ENCODE measurements around the gene TC2N.
"Not testable (repeated sequence)": the region's sequence is repeated elsewhere in the genome, so short reads cannot be mapped to it uniquely, and the experiment has no call there.

TC2N gene

GRCh38 chr14:91867316-91867988, at the start of gene TC2N:
Gene TC2N, minus strand, starts transcription at chr14:91867536. Its CDS starts 53,767 bp downstream, at chr14:91813769.
- DNase-seq (ENCODE audit: low read depth) = peak; percentile 21

GRCh38 chr14:91912035-91912434, 44.7 kb upstream of the TC2N start:
- no peak for DNase-seq (ENCODE audit: low read depth)

- DNase-seq (ENCODE audit: low read depth) = peak; percentile 20
Measured at GRCh38 chr14:91911474-91912032, 44.2 kb upstream of the TC2N start.

- no peak for DNase-seq (ENCODE audit: low read depth)
Measured at GRCh38 chr14:91910196-91910595, 42.9 kb upstream of the TC2N start.

- DNase-seq (ENCODE audit: low read depth) = no peak
Measured at GRCh38 chr14:91906374-91906773, 39.0 kb upstream of the TC2N start.

GRCh38 chr14:91904956-91905645, 37.8 kb upstream of the TC2N start:
- no peak for DNase-seq (ENCODE audit: low read depth)

- no peak for DNase-seq (ENCODE audit: low read depth)
Measured at GRCh38 chr14:91904483-91904882, 37.1 kb upstream of the TC2N start.

- no peak for DNase-seq (ENCODE audit: low read depth)
Measured at GRCh38 chr14:91903070-91903469, 35.7 kb upstream of the TC2N start.

- no peak for DNase-seq (ENCODE audit: low read depth)
Measured at GRCh38 chr14:91902336-91902735, 35.0 kb upstream of the TC2N start.

- DNase-seq (ENCODE audit: low read depth) = no peak
Measured at GRCh38 chr14:91901449-91902226, 34.3 kb upstream of the TC2N start.

GRCh38 chr14:91899806-91900205, 32.5 kb upstream of the TC2N start:
- no peak for DNase-seq (ENCODE audit: low read depth)

- DNase-seq (ENCODE audit: low read depth) = no peak
Measured at GRCh38 chr14:91899213-91899612, 31.9 kb upstream of the TC2N start.

- no peak for DNase-seq (ENCODE audit: low read depth)
Measured at GRCh38 chr14:91898372-91898771, 31.0 kb upstream of the TC2N start.

GRCh38 chr14:91897716-91898115, 30.4 kb upstream of the TC2N start:
- DNase-seq (ENCODE audit: low read depth) = not testable (repeated sequence)

GRCh38 chr14:91897106-91897701, 29.9 kb upstream of the TC2N start:
- no peak for DNase-seq (ENCODE audit: low read depth)

GRCh38 chr14:91896419-91896818, 29.1 kb upstream of the TC2N start:
- no peak for DNase-seq (ENCODE audit: low read depth)

- DNase-seq (ENCODE audit: low read depth) = no peak
Measured at GRCh38 chr14:91893669-91894068, 26.3 kb upstream of the TC2N start.

- no peak for DNase-seq (ENCODE audit: low read depth)
Measured at GRCh38 chr14:91893007-91893406, 25.7 kb upstream of the TC2N start.

- DNase-seq (ENCODE audit: low read depth) = no peak
Measured at GRCh38 chr14:91891721-91892220, 24.4 kb upstream of the TC2N start.

GRCh38 chr14:91891101-91891500, 23.8 kb upstream of the TC2N start:
- no peak for DNase-seq (ENCODE audit: low read depth)

GRCh38 chr14:91890291-91890749, 23.0 kb upstream of the TC2N start:
- DNase-seq (ENCODE audit: low read depth) = no peak

All from activated T-helper 9 cell treated with anti-CD3 and anti-CD28 coated beads, Interleukin-2, amount 50 U/mL, for 16 hours (primary cell).